ENCODE data around the gene CTNNA2. TPM values are rescaled to one million over a fixed set of nuclear protein-coding genes. Genes with fewer than 3 reads are reported as not detected.

Gene CTNNA2
- total and polyA plus RNA-seq, 12 donors = 0.09 to 0.57 (median 0.15) TPM; not detected in 9

GRCh38 chr2:79716266-79716665 lies 203.4 kb downstream of the CTNNA2 start:
- H3K36me3 ChIP-seq = no peaks in the 10 kb centered on the region
- peaks cover 0 to 7% (median 0%) of the 10 kb centered on the region in 11 donors for H3K9me3 ChIP-seq
- TF ChIP-seq, protein P1, sequence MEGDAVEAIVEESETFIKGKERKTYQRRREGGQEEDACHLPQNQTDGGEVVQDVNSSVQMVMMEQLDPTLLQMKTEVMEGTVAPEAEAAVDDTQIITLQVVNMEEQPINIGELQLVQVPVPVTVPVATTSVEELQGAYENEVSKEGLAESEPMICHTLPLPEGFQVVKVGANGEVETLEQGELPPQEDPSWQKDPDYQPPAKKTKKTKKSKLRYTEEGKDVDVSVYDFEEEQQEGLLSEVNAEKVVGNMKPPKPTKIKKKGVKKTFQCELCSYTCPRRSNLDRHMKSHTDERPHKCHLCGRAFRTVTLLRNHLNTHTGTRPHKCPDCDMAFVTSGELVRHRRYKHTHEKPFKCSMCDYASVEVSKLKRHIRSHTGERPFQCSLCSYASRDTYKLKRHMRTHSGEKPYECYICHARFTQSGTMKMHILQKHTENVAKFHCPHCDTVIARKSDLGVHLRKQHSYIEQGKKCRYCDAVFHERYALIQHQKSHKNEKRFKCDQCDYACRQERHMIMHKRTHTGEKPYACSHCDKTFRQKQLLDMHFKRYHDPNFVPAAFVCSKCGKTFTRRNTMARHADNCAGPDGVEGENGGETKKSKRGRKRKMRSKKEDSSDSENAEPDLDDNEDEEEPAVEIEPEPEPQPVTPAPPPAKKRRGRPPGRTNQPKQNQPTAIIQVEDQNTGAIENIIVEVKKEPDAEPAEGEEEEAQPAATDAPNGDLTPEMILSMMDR (IDR thresholded peaks at IDR 0.05) = no peak
- intact Hi-C loops (cut with DNase I) = no loop called here
- H3K4me1 ChIP-seq = no peaks in the 10 kb centered on the region
- no peak overlapping the region for H3K27ac ChIP-seq
- no peaks in the 10 kb centered on the region for H3K27me3 ChIP-seq
- no peak overlapping the region for H3K4me3 ChIP-seq
- no peak for DNase-seq
- ATAC-seq = no peak
- 65 to 68% methylated on average over 4 of the region's 4 CpGs for WGBS, 2 donors

DNA sequence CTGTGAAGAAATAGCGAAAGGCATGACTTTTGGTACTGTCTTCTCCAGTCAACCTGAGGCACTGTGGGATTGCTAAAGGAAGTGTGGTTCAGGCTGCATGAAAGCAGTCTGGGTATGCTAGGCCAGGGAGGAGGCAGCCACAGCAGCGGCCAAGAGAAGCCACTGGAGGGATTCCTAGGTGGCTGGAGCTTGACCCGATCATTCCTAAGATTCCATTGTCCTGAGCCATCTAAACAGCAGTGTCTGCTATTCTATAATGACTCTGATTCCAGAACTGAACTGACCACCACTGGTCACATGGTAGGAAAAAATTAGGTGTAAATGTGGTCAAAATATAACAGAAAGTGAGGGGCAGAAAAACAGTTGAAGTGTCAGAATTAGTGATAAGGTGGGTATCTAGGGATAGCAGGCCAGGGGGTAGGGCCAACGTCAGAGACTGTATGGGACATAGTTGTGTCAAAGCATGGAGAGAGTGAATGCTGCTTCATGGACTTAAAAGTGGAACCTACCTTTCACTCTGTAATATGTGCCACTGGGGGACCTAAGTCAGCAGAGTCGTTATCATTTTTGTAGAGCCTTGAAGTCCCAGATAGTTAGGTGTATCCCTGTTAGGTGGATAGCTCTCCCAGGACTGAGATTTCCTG lies 204.6 kb downstream of the CTNNA2 start:
- ATAC-seq = no peak
- DNase-seq = no peak

DNA sequence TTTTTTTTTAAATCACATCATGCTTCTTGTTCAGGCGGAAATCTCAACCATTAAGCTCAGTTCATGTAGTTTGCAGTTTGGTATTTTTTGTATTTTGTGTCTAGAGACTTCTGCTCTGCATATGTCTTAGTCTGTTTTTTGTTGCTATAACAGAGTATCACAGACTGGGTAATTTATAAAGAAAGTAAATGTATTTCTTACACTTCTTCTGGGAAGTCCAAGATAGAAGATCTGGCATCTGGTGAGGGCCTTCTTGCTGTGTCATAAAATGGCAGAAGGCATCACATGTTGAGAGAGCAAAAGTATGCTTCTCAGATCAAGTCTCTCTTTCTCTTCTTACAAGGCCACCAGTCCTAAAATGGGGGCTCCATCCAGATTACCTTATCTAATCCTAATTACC lies 208.2 kb downstream of the CTNNA2 start:
- no peaks in the 10 kb centered on the region for H3K4me1 ChIP-seq
- 70 to 84% methylated on average over 1 of the region's 1 CpG for WGBS, 2 donors
- DNase-seq (no peak), ATAC-seq (no peak)
- TF ChIP-seq, protein P1 (IDR thresholded peaks at IDR 0.05) = no peak
- no peaks in the 10 kb centered on the region for H3K36me3 ChIP-seq
- peaks cover 0 to 7% (median 0%) of the 10 kb centered on the region in 11 donors for H3K9me3 ChIP-seq
- no peak overlapping the region for H3K27ac ChIP-seq
- intact Hi-C loops (cut with DNase I) = no loop called here
- H3K4me3 ChIP-seq = no peak overlapping the region
- H3K27me3 ChIP-seq = no peaks in the 10 kb centered on the region

More for the DNA sequence above, 204.6 kb downstream of the CTNNA2 start:
- H3K36me3 ChIP-seq = no peaks in the 10 kb centered on the region
- H3K4me3 ChIP-seq = no peak overlapping the region
- no peaks in the 10 kb centered on the region for H3K27me3 ChIP-seq
- H3K27ac ChIP-seq = no peak overlapping the region
- WGBS, 2 donors = 46 to 52% methylated on average over 5 of the region's 5 CpGs
- intact Hi-C loops (cut with DNase I) = no loop called here
- TF ChIP-seq, protein P1 (IDR thresholded peaks at IDR 0.05) = no peak
- no peaks in the 10 kb centered on the region for H3K4me1 ChIP-seq
- peaks cover 0 to 7% (median 0%) of the 10 kb centered on the region in 11 donors for H3K9me3 ChIP-seq

GRCh38 chr2:79721966-79722365 lies 209.1 kb downstream of the CTNNA2 start:
- Histone ChIP-seq H3K27me3 (no peaks in the 10 kb centered on the region), H3K36me3 (no peaks in the 10 kb centered on the region), H3K4me1 (no peaks in the 10 kb centered on the region), H3K27ac (no peak overlapping the region), H3K4me3 (no peak overlapping the region), H3K9me3 (peaks cover 0 to 7% (median 0%) of the 10 kb centered on the region in 11 donors)
- intact Hi-C loops (cut with DNase I) = no loop called here
- DNase-seq (no peak), ATAC-seq (no peak)
- 61 to 62% methylated on average over 3 of the region's 3 CpGs for WGBS, 2 donors
- TF ChIP-seq, protein P1 (IDR thresholded peaks at IDR 0.05) = no peak

All from heart right ventricle (tissue), 16 donors.